ENCODE data around the gene ENC1.

Gene ENC1

GRCh38 chr5:74630453-74631066 is 10.0 kb downstream of the ENC1 start:
- DNase-seq = peak; percentile 23

GRCh38 chr5:74629326-74629725 is 11.2 kb downstream of the ENC1 start:
- DNase-seq = no peak

GRCh38 chr5:74628359-74628758 is 12.2 kb downstream of the ENC1 start:
- DNase-seq = no peak

- DNase-seq = no peak
Observed at GRCh38 chr5:74627646-74628279, 12.8 kb downstream of the ENC1 start.

DNA sequence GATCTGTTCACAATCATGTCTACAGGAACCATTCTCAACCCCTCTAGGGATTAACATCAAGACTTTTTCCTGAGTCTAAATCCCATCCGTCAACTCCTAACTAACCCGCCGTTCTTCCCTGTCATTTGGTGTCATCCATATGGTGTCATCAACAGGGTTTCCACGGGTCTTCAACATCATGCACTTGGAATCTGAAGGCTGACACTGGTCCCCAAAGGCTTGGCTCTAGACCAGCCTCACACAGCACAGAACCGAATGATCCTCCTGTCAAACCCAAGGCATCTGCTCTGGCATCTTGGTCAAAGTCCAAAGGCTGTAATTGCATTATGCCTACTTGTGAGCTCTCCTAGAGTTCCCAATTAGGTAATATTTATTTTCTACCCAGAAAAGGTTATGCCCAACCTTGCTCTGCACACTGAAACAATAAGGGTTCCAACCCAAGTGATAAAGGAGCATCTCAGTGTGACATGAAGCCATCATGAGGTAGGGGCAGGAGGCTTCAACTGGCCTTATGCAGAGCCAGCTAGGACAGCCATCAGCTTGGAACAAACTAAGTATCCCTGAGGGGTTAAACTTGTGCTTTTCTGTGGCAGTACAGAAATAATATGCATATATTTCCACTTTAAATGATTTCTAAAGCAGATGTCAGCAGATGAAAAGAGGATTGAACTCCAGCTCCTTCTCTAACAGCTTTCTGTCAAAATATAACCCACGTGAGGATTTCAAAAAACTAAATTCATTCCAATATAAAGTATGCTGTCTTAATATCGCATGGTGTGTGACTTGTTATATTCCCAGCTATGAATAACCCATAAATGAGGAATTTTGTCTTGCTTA is 13.9 kb downstream of the ENC1 start:
- DNase-seq = no peak

- no peak for DNase-seq
Observed at GRCh38 chr5:74625742-74626241, 14.7 kb downstream of the ENC1 start.

GRCh38 chr5:74624931-74625505 is 15.5 kb downstream of the ENC1 start:
- DNase-seq = no peak

DNA sequence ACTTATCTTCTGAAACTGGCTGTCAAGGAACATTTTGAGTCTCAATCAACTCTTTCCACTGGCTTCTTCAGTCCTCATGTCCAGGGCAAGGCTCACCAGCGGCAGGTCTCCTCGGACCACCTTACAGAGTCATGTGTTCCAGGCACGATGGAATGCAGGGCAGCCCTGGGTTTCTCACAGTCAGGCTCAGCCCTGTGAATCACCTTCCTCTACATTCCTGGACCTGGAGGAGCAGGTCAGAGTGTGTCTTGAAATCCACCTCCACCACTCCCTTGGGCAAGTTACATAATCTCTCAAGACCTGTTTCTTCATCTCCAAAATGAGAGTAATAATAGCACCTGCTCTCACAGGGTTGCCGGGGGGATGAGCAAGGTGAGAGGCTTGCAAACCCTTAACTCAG is 16.0 kb downstream of the ENC1 start:
- no peak for DNase-seq

GRCh38 chr5:74623748-74624408 is 16.6 kb downstream of the ENC1 start:
- no peak for DNase-seq

GRCh38 chr5:74623006-74623611 is 17.4 kb downstream of the ENC1 start:
- no peak for DNase-seq

DNA sequence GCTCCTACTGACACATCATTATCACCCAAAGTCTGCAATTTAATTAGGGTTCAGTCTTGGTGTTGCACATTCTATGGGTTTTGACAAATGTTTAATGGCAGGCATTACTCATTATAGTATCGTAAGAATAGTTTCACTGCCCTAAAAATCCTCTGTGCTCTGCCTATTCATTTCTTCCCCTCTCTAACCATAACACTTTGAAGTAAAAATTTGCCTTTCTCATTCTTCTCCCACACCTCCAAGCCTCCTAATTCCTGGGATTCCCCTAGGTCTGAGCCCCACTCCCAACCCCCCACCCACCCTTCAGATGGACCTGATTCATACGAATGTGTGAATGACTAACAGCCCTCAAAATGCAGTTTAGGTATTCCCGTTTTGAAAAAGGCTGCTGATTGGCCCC is 18.4 kb downstream of the ENC1 start:
- DNase-seq = no peak

GRCh38 chr5:74621492-74621891 is 19.0 kb downstream of the ENC1 start:
- DNase-seq = no peak

- no peak for DNase-seq
Observed at GRCh38 chr5:74619308-74619707, 21.2 kb downstream of the ENC1 start.

DNA sequence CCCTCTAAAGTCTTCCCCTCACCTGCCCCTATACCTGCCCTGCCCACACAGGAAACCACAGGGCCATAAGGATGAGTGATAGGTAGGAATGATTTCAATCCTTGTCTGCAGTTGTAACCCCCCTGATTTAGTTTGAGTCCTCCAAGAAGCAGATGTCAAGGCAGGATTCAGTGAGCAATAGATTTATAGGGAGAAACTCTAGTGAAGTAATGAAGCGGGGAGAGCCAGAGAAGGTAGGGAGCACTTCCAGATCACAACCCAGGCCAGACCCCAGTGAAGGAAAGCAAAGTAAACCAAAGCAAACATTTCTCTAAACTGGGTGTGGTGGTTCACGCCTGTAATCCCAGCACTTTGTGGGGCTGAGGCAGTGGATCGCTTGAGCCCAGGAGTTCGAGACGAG is 22.4 kb downstream of the ENC1 start:
- DNase-seq = no peak

GRCh38 chr5:74617202-74617601 is 23.3 kb downstream of the ENC1 start:
- no peak for DNase-seq

DNA sequence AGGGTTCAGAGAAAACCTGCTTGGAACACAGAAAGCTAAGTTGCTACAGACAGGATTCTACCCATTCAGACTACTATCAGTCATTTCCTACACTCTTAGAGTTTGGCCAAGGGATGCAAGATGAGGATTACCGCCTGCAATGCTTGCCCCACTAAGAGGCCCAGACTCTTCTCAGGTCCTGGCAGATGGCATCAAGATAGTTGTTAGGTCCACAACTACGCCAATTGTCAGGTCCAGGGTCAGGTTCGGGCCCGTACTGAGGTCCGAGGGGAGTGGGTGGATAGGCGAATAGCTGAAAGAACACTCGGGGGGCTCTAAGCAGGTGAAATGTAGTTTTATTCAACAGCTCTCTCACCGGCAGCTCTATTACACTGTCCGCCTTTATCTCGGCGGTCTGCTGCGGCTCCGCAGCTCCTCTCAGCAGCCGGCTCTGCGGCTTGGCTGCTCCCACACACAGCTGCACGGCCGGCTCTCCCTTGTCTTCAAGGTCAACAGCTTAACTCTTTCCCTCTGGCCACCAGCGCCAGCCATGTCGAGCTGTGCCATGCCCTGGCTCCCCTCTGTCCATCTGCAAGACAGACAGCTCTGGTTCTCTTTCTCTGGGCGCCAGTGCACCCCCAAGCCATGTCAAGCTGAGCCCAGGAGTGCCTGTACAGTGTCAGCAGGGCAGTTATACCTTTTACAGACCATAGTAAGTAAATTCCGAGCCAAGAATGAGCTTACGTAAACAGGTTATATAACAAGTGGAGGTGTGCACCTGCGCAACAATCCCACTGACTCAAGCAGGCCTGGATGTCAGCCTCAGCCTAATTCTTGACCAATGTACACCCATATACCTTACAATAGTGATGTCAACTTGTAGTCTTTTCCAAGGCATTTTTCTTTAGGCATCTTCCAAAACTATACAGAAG is 24.0 kb downstream of the ENC1 start:
- no peak for DNase-seq

GRCh38 chr5:74613283-74613682 is 27.2 kb downstream of the ENC1 start:
- no peak for DNase-seq

GRCh38 chr5:74612045-74612444 is 28.5 kb downstream of the ENC1 start:
- DNase-seq = no peak

GRCh38 chr5:74608736-74609601 is 31.6 kb downstream of the ENC1 start:
- no peak for DNase-seq

GRCh38 chr5:74605759-74606158 is 34.8 kb downstream of the ENC1 start:
- no peak for DNase-seq

All from activated T-cell treated with anti-CD3 and anti-CD28 coated beads, Interleukin-2, amount 50 U/mL, for 1 hour (primary cell).